Retinal pigment epithelial cell (primary cell): ENCODE measurements around the gene BRSK2.

Experiments used
- DNase-seq: peaks from one replicate; pipeline ENCODE4 v3.0.0-alpha.2; 2010; ENCODE audit warnings: low read depth
- H3K4me3 ChIP-seq: 2 replicates; pipeline ENCODE4 v1.5.1; 2011; ENCODE audit warnings: mild to moderate bottlenecking, low read length, control low read depth, moderate library complexity
- CTCF ChIP-seq: conservative IDR thresholded peaks from 2 replicates; pipeline ENCODE4 v1.5.1; 2011; ENCODE audit warnings: low read depth, low read length, control low read depth, inconsistent platforms

Gene BRSK2

GRCh38 chr11:1371836-1372465, 17.8 kb upstream of the BRSK2 start:
- TF ChIP-seq CTCF: no peak
- no peak overlapping the region for H3K4me3 ChIP-seq
- DNase-seq: no peak

DNA sequence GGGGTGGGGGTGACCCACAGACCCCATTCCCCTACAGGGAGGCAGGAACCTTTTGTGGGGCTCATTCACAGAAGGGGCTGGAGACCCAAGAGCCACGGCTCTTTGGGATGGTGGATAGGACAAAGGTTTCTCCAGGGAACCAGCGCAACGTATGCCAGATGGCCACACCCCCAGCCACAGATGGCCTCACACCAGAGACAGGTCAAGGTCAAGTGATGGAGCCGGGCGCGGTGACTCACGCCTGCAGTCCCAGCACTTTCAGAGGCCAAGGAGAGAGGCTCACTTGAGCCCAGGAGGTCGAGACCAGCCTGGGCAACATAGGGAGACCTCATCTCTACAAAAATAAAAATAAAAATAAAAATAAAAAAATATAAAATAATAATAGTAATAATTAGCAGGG, 17.1 kb upstream of the BRSK2 start:
- H3K4me3 ChIP-seq: no peak overlapping the region
- no peak for TF ChIP-seq CTCF

GRCh38 chr11:1373536-1374214, 16.1 kb upstream of the BRSK2 start:
- DNase-seq: peak; percentile 39
- no peak overlapping the region for H3K4me3 ChIP-seq
- TF ChIP-seq CTCF: no peak

More for the DNA sequence above, 17.1 kb upstream of the BRSK2 start:
- no peak for DNase-seq

DNA sequence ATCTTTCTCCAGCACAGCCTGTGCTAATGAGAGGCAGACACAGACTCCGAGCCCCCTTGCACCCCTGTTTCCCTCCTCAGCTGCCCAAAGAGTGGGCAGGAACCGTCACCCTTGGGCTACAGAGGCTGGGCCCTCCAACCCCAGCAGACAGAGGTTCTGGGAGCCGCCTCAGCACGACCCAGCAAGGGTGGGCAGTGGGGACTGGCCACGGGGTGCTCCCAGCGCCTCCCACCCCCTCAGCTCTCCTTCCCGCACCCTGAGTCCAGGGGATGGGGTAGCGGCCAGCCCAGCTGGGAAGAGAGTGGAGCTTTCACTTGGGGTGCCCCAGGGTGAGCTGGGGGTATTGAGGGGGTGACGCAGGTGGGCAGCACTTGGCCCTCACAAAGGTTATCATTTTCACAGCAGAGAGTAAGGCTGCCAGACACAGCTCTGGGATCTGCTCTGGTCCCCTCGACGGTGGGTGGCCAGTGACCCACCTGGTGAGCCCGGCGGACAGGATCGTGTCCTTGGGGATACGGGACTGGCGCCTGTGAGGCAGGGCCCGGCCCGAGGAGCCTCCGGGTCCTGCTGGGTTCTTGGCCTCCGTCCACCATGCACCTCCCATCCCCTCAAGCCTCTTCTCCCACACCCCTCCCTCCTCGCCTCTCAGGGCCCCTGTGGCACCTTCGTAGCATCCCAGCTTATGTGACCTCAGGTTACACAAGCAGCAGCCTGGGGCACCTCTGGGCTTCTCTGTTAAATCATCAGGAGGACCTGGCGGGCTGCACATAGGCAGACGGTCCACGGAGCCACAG, 14.4 kb upstream of the BRSK2 start:
- TF ChIP-seq CTCF: no peak

DNA sequence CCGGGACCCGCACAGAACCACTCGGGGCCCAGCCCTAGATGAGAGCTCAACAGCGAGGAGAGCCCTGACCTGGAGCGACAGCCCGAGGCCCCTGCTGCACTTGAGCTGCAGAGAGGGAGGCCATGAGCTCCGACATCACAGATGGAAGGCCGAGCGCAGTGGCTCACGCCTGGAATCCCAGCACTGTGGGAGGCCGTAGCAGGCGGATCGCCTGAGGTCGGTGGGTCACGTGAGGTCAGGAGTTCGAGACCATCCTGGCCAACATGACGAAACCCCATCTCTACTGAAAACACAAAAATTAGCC, 13.8 kb upstream of the BRSK2 start:
- no peak for DNase-seq
- no peak for TF ChIP-seq CTCF
- no peak overlapping the region for H3K4me3 ChIP-seq

More for the DNA sequence above, 14.4 kb upstream of the BRSK2 start:
- no peak for DNase-seq
- H3K4me3 ChIP-seq: no peak overlapping the region

DNA sequence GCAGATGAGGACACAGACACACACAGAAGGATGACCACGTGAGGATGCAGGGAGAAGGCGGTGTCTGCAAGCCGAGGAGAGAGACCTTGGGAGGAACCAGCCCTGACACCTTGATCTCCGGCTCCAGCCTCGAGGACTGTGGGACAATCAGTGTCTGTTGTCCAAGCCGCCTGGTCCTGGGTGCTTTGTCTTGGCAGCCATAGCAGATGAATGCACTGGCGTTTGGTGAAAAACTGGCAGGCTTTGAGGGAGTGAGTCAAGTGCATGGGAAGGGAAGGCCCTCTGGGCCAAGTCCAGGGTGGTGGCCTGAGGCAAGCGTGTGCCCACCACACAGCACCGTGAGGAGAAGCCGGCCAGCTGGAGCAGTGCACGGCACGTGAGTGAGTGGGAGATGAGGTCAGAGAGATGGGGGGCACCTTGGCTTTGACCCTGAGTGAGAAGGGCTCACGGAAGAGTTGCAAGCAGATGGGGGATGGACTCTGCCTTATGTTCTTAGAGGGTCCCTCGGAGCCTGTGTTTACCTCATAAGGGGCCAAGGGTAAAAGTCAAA, 12.4 kb upstream of the BRSK2 start:
- no peak overlapping the region for H3K4me3 ChIP-seq
- no peak for TF ChIP-seq CTCF
- DNase-seq: no peak
